ENCODE results near the gene KTN1.

The KTN1 gene, protein sequence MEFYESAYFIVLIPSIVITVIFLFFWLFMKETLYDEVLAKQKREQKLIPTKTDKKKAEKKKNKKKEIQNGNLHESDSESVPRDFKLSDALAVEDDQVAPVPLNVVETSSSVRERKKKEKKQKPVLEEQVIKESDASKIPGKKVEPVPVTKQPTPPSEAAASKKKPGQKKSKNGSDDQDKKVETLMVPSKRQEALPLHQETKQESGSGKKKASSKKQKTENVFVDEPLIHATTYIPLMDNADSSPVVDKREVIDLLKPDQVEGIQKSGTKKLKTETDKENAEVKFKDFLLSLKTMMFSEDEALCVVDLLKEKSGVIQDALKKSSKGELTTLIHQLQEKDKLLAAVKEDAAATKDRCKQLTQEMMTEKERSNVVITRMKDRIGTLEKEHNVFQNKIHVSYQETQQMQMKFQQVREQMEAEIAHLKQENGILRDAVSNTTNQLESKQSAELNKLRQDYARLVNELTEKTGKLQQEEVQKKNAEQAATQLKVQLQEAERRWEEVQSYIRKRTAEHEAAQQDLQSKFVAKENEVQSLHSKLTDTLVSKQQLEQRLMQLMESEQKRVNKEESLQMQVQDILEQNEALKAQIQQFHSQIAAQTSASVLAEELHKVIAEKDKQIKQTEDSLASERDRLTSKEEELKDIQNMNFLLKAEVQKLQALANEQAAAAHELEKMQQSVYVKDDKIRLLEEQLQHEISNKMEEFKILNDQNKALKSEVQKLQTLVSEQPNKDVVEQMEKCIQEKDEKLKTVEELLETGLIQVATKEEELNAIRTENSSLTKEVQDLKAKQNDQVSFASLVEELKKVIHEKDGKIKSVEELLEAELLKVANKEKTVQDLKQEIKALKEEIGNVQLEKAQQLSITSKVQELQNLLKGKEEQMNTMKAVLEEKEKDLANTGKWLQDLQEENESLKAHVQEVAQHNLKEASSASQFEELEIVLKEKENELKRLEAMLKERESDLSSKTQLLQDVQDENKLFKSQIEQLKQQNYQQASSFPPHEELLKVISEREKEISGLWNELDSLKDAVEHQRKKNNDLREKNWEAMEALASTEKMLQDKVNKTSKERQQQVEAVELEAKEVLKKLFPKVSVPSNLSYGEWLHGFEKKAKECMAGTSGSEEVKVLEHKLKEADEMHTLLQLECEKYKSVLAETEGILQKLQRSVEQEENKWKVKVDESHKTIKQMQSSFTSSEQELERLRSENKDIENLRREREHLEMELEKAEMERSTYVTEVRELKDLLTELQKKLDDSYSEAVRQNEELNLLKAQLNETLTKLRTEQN (N-terminal part only)

DNA sequence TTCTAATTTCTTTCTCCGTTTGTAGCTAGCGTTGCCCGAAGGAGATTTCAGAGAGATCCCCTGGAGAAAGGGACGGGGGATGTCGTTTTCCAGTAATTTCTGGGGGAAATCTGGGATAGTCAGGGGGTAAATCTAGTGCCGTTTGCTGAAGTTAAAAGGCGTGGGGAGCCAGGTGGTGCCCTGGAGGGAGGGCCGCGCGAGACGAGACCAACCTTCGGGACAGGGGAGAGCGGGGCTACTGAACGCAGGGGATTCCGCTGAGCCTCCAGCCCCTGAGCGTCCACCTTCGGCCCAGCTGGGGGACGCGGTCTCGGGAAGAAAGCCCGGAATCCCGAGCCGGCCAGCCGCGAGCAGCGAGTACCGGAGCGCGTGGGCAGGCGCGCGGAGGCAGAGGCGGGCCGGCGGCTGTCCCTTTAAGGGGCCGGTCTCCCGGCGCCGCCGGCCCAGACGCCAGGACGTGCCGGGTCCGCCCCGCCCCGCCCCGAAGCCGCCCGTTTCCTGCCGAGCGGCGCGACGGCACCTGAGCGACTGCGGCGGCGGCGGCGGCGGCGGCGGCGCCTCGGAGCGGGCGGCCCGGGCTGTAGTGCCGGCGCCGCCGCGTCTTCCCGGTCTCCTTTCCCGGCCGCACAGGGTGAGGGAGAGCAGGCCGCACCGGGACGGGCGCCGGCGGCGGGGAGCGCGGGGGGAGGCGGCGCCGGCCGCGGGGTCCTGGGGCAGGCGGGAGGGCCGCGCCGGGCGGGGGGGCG, at the start of gene KTN1:
TSS of gene KTN1 (plus strand) at position 484 of the 746 bp plus-strand sequence. CDS start 31,842 bp downstream, outside the sequence.
- DNase-seq, result peak; percentile 67 to 78

GRCh38 chr14:55530464-55530863, 49.5 kb upstream of the KTN1 start:
- no peak for DNase-seq

DNA sequence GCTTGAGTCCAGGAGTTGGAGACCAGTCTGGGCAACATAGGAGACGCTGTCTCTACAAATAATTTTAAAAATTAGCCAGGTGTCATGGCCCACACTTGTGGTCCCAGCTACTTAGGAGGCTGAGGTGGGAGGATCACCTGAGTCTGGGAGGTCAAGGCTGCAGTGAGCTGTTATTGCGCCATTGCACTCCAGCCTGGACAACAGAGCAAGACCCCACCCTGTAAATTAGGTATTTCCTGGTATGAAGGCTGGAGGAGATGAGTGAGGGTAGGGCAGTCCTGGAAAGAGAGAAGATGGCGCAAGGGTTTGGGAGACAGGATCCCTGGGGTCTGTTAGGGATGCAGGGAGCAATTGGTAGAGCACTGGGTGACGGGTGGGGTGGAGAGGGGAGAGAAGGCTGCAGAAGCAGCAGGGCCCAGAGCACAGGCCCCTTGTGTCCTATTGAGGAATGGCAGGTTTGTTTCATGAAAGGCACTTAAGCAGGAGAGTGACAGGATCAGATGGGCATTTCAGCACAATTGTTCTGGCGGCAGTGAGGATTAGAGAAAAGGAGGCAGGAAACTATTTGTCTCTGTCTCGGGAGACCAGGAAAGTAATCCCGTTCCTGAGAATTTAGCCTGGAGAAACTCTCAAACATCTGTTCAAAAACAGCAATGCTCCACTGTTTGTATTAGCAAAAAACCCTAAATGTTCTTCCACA, 47.2 kb upstream of the KTN1 start:
- no peak for DNase-seq

- DNase-seq, result no peak
These were observed 46.0 kb upstream of the KTN1 start for GRCh38 chr14:55533960-55534359.

- DNase-seq, result no peak
These were observed 44.3 kb upstream of the KTN1 start for GRCh38 chr14:55535516-55536203.

GRCh38 chr14:55536204-55536708, 43.8 kb upstream of the KTN1 start:
- no peak for DNase-seq

DNA sequence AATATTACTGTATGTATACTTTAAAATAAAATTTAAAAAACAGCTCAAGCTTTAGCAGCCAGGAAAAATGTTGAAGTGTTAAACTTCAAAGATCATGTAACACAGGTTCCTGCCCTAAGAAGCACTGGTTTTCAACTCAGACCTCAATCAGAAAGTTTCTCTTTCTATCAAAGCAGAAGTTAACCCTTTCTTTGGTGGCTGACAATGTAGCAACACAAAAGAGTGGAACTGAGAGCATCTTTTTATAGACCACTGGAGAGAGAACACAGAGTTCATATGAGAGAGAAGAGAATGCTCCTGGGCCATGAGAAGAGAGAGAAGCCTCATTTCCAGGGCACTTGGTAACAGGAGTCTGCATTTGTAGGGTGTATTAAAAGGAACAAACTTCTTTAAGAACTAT, 42.2 kb upstream of the KTN1 start:
- DNase-seq, result no peak

DNA sequence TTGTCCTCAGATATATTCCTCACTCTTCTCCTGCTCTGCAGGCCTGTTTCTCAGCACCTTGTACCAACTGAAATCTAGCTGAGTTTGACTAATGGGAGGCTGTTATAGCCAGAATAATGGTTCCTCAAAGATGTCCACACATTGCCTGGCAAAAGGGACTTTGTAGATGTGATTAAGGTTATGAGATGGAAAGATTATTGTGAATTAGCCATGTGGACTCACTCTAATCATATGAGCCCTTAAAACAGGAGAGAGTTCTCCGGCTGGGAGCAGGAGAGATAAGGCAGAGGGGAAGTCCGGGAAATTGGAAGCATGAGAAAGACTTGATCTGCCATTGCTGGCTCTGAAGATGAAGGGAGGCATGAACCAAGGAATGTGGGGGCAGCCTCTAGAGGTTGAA, 40.0 kb upstream of the KTN1 start:
- DNase-seq, result no peak

- no peak for DNase-seq
These were observed 38.9 kb upstream of the KTN1 start for GRCh38 chr14:55540847-55541773.

DNA sequence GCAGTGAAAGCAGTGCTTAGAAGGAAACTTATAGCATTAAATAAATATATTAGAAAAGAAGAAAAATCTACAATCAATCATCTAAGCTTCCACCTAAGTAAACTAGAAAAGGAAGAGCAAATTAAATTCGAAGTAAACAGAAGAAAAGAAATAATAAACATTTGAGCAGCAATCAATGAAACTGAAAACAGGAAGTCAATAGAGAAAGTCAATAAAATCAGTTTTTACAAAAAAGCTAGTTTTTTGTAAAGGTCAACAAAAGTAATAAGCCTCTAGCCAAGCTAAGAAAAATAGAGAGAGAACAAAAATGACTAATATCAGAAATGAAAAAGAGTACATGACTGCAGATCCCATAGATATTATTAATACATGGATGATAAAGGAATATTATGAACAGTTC, 34.2 kb upstream of the KTN1 start:
- no peak for DNase-seq

DNA sequence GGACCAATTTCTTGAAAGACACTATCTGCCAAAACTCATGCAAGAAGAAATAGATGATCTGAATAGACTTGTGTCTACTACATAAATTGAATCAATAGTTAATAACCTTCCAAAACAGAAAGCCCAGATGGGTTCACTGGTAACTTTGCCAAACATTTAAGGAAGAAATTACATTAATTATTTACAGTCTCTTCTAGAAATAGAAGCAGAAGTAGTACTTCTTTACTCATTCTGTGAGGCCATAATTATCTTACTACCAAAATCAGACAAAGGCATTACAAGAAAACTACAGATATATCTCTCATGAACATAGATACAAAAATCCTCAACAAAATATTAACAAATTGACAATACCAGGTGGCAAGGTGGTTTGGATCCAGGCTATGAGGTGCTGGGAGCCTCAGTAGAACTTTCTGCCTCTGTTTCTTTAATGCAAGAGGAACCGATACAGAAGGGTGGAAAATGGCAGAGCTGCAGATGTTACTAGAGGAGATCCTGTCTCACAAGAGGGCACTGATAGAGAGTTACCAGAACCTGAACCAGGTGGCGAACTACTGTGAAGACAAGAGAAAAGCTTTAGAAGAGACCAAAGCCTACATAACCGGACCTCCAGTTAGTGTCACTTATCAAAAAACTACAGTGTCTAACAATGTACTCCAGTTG, 33.7 kb upstream of the KTN1 start:
- no peak for DNase-seq

DNA sequence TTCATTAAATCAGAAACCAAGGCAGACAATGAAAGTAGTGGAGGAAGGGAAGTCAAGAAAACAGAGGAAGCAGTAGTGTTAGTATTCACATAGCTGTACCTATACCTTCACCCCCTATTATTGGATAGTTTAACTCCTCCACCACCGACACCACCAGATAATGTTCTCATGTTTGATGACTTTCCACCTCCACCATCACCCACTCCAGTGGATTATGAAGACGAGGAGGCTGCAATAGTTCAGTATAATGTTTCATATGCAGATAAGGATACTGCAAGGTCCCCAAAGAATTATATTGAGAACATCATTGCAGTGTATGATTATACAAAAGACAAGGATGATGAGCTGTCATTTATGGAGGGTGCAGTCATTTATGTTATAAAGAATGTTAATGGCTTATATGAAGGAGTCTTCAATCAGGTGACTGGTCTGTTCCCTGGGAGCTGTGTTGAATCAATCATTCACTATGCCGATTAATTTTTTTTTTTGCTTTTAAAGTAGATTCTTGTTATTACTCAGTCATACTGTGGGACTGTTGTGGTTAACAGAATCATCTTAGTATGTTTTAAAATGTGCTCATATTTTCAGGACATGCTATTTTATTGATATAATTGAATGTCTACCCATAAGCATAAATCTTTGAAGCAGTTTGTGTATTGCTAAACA, 32.2 kb upstream of the KTN1 start:
- no peak for DNase-seq

DNA sequence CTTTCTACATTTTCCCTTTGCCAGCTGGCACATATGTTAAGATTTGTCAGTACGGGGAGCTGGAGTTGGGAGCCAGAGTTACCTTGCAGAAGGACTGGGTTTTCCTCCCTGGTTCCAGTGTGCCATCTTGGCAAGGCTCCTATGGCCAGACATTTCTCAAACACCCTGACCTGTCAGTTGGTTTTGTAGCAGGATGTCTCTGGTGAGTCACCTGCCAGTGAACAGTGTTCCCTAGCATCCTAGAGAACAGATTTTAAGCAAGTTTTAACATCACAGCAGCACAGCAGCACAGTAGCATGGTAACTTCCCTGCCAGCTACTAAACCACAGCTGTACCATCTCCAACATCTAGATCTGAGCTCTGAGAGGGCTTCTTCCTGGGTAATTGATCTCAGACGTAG, 26.2 kb upstream of the KTN1 start:
- no peak for DNase-seq

DNA sequence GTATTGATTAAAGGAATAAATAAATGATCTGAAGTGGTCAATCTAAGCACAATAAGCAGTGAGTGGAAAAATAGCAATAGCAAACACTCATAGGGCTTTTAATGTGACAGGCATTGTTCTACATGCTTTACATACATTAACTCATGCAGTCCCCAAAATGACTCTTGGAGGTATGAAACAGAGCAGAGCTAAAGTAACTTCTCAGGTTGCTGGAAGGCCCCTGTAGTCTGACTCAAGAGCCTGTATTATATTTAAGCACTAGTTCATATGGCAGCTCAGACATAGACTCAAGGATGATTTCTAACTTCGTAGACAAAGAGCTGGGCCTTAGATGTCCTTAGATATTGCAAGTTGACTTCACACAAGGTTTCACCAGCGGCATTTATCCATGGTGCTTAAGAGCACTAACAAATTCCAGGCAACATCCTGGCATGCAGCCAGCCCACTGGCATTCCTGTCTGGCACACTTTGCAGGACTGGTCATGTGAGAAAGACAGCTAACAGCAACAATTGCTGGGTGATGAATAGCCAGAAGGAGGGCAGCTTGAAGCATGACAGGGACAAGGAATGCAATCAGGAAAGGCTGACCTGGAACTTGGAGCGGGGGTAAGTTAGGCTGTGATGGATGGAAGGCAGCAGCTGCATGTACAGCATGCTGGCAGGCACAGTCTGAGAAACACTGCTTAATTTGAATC, 22.9 kb upstream of the KTN1 start:
- DNase-seq, result no peak

DNA sequence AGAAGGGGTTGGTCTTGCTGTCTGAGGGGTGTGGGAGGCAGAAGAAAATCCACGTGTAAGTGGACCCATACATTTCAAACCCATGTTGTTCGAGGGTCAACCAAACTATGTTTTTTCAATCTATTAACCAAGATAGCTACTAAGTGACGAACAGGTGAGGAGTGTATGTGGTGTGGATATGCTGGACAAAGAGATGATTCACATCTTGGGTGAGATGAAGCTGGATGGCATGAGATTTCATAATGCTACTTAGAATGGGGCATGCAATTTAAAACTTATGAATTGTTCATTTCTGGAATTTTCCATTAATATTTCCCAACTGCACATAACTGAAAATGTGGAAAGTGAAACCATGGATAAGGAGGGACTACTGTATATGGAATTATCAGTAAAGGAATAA, 17.9 kb upstream of the KTN1 start:
- no peak for DNase-seq

GRCh38 chr14:55568618-55569017, 11.4 kb upstream of the KTN1 start:
- DNase-seq, result no peak

DNA sequence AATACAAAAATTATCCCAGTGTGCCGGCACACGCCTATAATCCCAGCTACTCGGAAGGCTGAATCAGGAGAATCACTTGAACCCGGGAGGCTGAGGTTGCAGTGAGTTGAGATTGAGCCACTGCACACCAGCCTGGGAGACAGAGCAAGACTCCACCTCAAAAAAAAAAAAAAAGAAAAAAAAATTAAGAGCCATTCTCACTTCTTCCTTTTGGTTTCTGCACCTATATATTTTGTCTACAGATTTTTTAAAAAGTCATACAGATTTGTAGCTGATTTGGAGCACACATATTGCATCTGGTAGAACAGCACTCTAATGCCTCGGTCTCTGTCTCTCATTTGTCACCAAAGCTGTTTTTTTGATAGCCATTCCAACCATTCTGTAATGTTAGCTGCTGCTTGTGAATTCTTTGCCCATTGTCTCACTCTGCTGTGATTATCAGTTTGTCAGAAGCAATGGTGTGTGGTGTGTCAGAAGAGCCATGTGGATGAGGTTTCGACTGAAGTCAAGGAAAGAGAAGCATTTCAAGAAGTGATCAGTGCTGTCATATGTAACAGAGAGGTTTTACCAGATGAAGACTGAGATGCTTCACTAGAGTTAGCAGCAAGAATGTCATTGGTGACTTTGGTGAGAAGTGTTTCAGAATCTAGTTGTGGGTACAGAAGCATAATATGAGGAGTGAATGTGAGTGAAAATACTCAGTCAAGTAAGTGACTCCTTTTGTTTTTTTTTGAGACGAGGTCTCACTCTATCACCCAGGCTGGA, 8.7 kb upstream of the KTN1 start:
- DNase-seq, result no peak
